GM19043 (cell line): ENCODE measurements around the gene MALT1.
"Not testable (repeated sequence)": the region's sequence is repeated elsewhere in the genome, so short reads cannot be mapped to it uniquely, and the experiment has no call there.

ENCODE experiments used
- ATAC-seq: cut with Tn5 transposase; IDR thresholded peaks from one replicate; pipeline ENCODE4 v1.9.1; 2021; ENCODE audit warnings: low read depth; ENCODE audit not compliant: unreplicated experiment

Gene MALT1

GRCh38 chr18:58653144-58653722, 18.0 kb upstream of the MALT1 start:
- not testable (repeated sequence) for ATAC-seq

GRCh38 chr18:58653814-58654509, 17.3 kb upstream of the MALT1 start:
- no peak for ATAC-seq

- no peak for ATAC-seq
Measured at GRCh38 chr18:58654896-58655614, 16.2 kb upstream of the MALT1 start.

- ATAC-seq, result no peak
Measured at GRCh38 chr18:58657081-58657480, 14.2 kb upstream of the MALT1 start.

GRCh38 chr18:58657494-58657893, 13.8 kb upstream of the MALT1 start:
- no peak for ATAC-seq

GRCh38 chr18:58659691-58660090, 11.6 kb upstream of the MALT1 start:
- no peak for ATAC-seq

GRCh38 chr18:58660915-58661314, 10.3 kb upstream of the MALT1 start:
- no peak for ATAC-seq

- ATAC-seq, result no peak
Measured at GRCh38 chr18:58661423-58661822, 9.8 kb upstream of the MALT1 start.

- ATAC-seq, result no peak
Measured at GRCh38 chr18:58662118-58662517, 9.1 kb upstream of the MALT1 start.

GRCh38 chr18:58666176-58666575, 5.1 kb upstream of the MALT1 start:
- no peak for ATAC-seq

- ATAC-seq, result no peak
Measured at GRCh38 chr18:58668211-58668610, 3.1 kb upstream of the MALT1 start.

GRCh38 chr18:58668897-58669296, 2.4 kb upstream of the MALT1 start:
- ATAC-seq, result no peak

- no peak for ATAC-seq
Measured at GRCh38 chr18:58669731-58670378, 1.4 kb upstream of the MALT1 start.

GRCh38 chr18:58670404-58671110, 708 bp upstream of the MALT1 start:
- ATAC-seq, result no peak

- peak; percentile 9 for ATAC-seq
Measured at GRCh38 chr18:58671632-58672564, 633 bp downstream of the MALT1 start.

GRCh38 chr18:58674159-58674558, 2.9 kb downstream of the MALT1 start:
- ATAC-seq, result no peak

- no peak for ATAC-seq
Measured at GRCh38 chr18:58674863-58675472, 3.7 kb downstream of the MALT1 start.

- ATAC-seq, result no peak
Measured at GRCh38 chr18:58676270-58676669, 5.0 kb downstream of the MALT1 start.

- no peak for ATAC-seq
Measured at GRCh38 chr18:58682429-58683069, 11.3 kb downstream of the MALT1 start.
